Right lobe of liver (tissue), 6 donors: ENCODE results near the gene TCTA. TPM values are rescaled to one million over a fixed set of nuclear protein-coding genes. Genes with fewer than 3 reads are reported as not detected.

Source experiments
- ATAC-seq, 4 donors: fragments of 200-7000 bp; cut with Tn5 transposase; one replicate each; pipeline ENCODE4 v1.9.1; 2020; ENCODE audit warnings: mild to moderate bottlenecking in 4 of 4, moderate library complexity in 4 of 4
- DNase-seq, 3 donors: peaks; one replicate each; pipeline ENCODE4 v3.0.0-alpha.2; 2020
- H3K27ac ChIP-seq, 3 donors: fragments of 200-600 bp; one replicate each; pipeline ENCODE4 v1.8.0; 2022
- H3K27me3 ChIP-seq, 2 donors: fragments of 200-600 bp; one replicate each; pipeline ENCODE4 v1.8.0; 2022
- H3K36me3 ChIP-seq, 4 donors: fragments of 200-600 bp; sonication (generic) in 1 of 4; one replicate each; pipeline versions ENCODE4 v1.5.1 to v1.8.0; 2017 to 2022; ENCODE audit warnings: control low read depth in 1 of 4
- H3K4me1 ChIP-seq, 4 donors: fragments of 200-600 bp; sonication (generic) in 1 of 4; one replicate each; pipeline versions ENCODE4 v1.5.1 to v1.8.0; 2017 to 2022; ENCODE audit warnings: control low read depth in 1 of 4
- H3K4me3 ChIP-seq, 3 donors: fragments of 200-600 bp; one replicate each; pipeline ENCODE4 v1.8.0; 2022
- H3K9me3 ChIP-seq, 4 donors: fragments of 200-600 bp; sonication (generic) in 1 of 4; one replicate each; pipeline versions ENCODE4 v1.5.1 to v1.8.0; 2017 to 2022; ENCODE audit warnings: control low read depth in 1 of 4
- POLR2A ChIP-seq: fragments of 450-650 bp; IDR thresholded peaks from one replicate; pipeline ENCODE4 v1.6.1; 2017; ENCODE audit warnings: antibody characterized with exemption, mild to moderate bottlenecking
- WGBS: methylation state at CpG from one replicate; pipeline ENCODE4 v1.1.6; 2018; ENCODE audit warnings: low coverage, low lambda C conversion rate; ENCODE audit not compliant: insufficient coverage; ENCODE audit errors: missing lambda C conversion rate; 5-methylcytosine and 5-hydroxymethylcytosine counted together
- intact Hi-C, 2 donors: fragments of 100-400 bp; cut with DNase I; formaldehyde crosslinking; loops; one replicate each; pipeline versions ENCODE4 v1.11.2 to v1.14.1; 2022
- total RNA-seq, 6 experiments: library from RNA; depleted of rRNA in 2 of 6; stranded (reverse); fragments of >200 nt in 2 of 6; fragmentation: NEBNext Ultra II Directional in 3 of 6; extraction: Animal tissue kit (Norgen Biotek cat#: 25700) in 3 of 6; gene quantifications; one replicate each; pipeline versions ENCODE4 v1.1.0 to v1.2.4, GENCODE V29; 2016 to 2023
- TF ChIP-seq, protein P1 (sequence below), 4 donors: fragments of 200-600 bp in 3 of 4; fragments of 450-650 bp in 1 of 4; IDR thresholded peaks; one replicate each; pipeline versions ENCODE4 v1.5.1 to v1.8.0; 2016 to 2022; ENCODE audit warnings: antibody characterized with exemption in 4 of 4, mild to moderate bottlenecking in 2 of 4
- donor health status: DM: no; HTN: yes; CAD: no.
- donor health status: DM: no; HTN: no; CAD: no.
- donor health status: DM: no; HTN: no; CAD: no.
- donor health status: DM: no; HTN: yes; CAD: no.
- donor health status: DM: no; HTN: yes; CAD: no.

TCTA gene
- total RNA-seq, 6 experiments from 2014 or later = 15.9 to 26.0 (median 19.4) TPM

DNA sequence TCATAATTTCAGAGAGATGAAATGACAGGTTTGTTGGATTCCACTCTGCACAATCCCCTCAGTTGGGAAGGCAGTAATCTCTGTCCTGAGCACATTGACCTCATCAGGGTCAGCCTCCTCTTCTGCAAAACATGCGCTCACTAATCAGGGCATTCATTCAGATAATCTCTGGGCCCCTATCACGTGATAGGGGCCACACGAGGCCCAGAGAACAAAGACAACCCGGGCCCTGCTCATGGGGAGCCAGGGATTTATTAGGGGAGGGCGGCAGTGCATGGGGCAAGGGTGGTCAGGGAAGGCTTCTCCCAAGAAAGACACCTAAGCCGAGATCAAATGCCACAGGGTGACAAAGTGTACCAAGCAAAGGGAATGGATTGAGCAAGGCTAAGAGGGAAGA lies 1.1 kb downstream of the TCTA start:
- Histone ChIP-seq H3K9me3 (no peaks in the 10 kb centered on the region), H3K27ac (no peak overlapping the region), H3K27me3 (no peaks in the 10 kb centered on the region), H3K4me3 (peak overlapping the region; percentile 72 to 90 (median 77)), H3K36me3 (peaks cover 0 to 13% (median 0%) of the 10 kb centered on the region in 4 donors), H3K4me1 (peaks cover 0 to 27% (median 7%) of the 10 kb centered on the region in 4 donors)
- intact Hi-C loops = no loop called here
- DNase-seq (no peak), ATAC-seq (no peak)
- WGBS = 93% methylated on average over 3 of the region's 6 CpGs
- TF ChIP-seq POLR2A = no peak
- TF ChIP-seq, protein P1, sequence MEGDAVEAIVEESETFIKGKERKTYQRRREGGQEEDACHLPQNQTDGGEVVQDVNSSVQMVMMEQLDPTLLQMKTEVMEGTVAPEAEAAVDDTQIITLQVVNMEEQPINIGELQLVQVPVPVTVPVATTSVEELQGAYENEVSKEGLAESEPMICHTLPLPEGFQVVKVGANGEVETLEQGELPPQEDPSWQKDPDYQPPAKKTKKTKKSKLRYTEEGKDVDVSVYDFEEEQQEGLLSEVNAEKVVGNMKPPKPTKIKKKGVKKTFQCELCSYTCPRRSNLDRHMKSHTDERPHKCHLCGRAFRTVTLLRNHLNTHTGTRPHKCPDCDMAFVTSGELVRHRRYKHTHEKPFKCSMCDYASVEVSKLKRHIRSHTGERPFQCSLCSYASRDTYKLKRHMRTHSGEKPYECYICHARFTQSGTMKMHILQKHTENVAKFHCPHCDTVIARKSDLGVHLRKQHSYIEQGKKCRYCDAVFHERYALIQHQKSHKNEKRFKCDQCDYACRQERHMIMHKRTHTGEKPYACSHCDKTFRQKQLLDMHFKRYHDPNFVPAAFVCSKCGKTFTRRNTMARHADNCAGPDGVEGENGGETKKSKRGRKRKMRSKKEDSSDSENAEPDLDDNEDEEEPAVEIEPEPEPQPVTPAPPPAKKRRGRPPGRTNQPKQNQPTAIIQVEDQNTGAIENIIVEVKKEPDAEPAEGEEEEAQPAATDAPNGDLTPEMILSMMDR (IDR thresholded peaks at IDR 0.05) = no peak

DNA sequence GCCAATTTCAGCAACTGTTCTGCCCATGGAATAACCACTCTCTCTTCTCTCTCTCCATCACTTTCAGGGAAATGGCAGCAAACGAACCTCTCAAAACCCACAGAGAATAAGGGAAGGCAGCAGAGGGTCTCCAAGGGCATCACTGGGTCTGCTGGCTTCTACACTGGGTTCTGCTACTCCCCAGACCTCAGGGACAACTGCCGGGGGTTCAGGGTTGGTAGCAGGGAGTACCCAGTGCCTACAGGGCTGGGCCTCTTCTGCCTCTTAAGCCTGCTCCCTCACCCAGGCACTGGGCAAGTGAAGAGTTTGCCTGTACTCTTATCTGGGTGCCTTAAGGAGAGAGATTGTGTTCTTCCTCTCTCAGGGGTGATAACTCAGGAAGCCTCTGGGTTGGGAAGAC lies 2.5 kb downstream of the TCTA start:
- no peak for TF ChIP-seq POLR2A
- TF ChIP-seq, protein P1 (IDR thresholded peaks at IDR 0.05) = no peak
- peaks cover 0 to 20% (median 4%) of the 10 kb centered on the region in 4 donors for H3K4me1 ChIP-seq
- DNase-seq = no peak
- intact Hi-C loops = no loop called here
- H3K27ac ChIP-seq = no peak overlapping the region
- no peaks in the 10 kb centered on the region for H3K27me3 ChIP-seq
- ATAC-seq = no peak
- no peaks in the 10 kb centered on the region for H3K9me3 ChIP-seq
- peaks cover 0 to 17% (median 0%) of the 10 kb centered on the region in 4 donors for H3K36me3 ChIP-seq
- no peak overlapping the region for H3K4me3 ChIP-seq
- WGBS = no CpG with 5 or more reads among the region's 2 CpGs

DNA sequence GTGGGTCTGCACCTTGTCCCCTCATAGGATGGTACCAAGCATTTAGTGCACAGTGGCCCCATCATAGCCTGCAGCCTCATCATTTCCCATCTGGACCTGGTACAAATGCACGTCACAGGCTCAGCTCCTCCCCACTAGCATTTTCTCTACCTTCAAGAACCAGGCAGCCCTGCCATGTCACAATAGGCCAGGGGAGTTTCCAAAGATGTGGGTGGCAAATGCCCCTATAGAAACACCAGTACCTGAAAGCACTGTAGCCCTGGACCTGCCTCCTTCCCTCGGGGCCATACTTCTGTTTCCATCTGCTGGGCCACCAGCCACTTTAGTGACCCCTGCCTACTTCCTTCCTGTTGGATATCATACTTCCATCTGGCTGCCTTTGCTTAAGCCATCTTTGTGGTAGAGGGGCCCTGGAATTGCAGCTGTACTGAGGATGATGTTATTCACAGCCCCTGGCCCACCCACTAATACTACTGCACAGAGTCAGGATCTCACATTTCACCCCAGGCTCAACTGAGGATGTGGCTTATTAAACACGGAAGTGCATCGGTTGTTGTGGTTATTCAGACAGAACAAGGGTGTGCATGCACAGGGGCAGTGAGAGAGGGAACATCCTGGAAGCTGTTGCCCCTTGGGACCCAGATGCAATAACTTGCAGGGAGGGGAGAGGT lies 3.8 kb downstream of the TCTA start:
- no peak for DNase-seq
- H3K4me3 ChIP-seq = no peak overlapping the region
- intact Hi-C loops = no loop called here
- H3K27me3 ChIP-seq = no peaks in the 10 kb centered on the region
- H3K9me3 ChIP-seq = no peaks in the 10 kb centered on the region
- no peak overlapping the region for H3K27ac ChIP-seq
- TF ChIP-seq, protein P1 (IDR thresholded peaks at IDR 0.05) = no peak
- TF ChIP-seq POLR2A = no peak
- 30% methylated on average over 4 of the region's 4 CpGs for WGBS
- peaks cover 0 to 17% (median 0%) of the 10 kb centered on the region in 4 donors for H3K36me3 ChIP-seq
- peaks cover 0 to 20% (median 0%) of the 10 kb centered on the region in 4 donors for H3K4me1 ChIP-seq
- no peak for ATAC-seq

DNA sequence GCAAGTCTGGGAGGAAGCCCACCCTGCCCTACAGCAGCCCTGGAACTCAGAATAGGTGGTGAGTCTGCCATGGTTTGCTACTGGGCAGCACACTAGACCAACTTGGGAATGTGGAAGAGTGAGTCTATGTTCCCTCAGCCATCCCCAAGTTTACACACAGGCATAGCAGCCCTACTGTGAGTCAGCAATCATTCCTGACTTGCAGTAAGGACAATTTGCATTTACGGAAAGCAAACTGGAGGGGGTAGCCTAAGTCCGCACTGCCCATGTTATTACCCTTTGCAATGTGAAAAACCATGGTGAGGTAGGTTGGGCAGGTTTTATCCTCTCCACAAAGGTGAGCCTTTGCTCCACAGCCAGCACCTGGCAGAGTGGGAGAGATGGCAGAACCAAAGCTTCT lies 4.6 kb downstream of the TCTA start:
- intact Hi-C loops = no loop called here
- DNase-seq (no peak), ATAC-seq (no peak)
- 100% methylated on average over 2 of the region's 2 CpGs for WGBS
- Histone ChIP-seq H3K36me3 (peaks cover 0 to 17% (median 0%) of the 10 kb centered on the region in 4 donors), H3K9me3 (no peaks in the 10 kb centered on the region), H3K4me1 (peaks cover 0 to 27% (median 2%) of the 10 kb centered on the region in 4 donors), H3K4me3 (no peak overlapping the region), H3K27me3 (no peaks in the 10 kb centered on the region), H3K27ac (no peak overlapping the region)
- TF ChIP-seq, protein P1 (IDR thresholded peaks at IDR 0.05) = no peak
- no peak for TF ChIP-seq POLR2A
